ENCODE data around the gene MOSMO.
A peak's percentile ranks its signal among the peaks of the same experiment; 100 is the strongest.
"Not testable (repeated sequence)": the region's sequence is repeated elsewhere in the genome, so short reads cannot be mapped to it uniquely, and the experiment has no call there.

Gene MOSMO

GRCh38 chr16:22093996-22094395 is 86.1 kb downstream of the MOSMO start:
- DNase-seq = peak; percentile 9 to 32 (median 26)

DNA sequence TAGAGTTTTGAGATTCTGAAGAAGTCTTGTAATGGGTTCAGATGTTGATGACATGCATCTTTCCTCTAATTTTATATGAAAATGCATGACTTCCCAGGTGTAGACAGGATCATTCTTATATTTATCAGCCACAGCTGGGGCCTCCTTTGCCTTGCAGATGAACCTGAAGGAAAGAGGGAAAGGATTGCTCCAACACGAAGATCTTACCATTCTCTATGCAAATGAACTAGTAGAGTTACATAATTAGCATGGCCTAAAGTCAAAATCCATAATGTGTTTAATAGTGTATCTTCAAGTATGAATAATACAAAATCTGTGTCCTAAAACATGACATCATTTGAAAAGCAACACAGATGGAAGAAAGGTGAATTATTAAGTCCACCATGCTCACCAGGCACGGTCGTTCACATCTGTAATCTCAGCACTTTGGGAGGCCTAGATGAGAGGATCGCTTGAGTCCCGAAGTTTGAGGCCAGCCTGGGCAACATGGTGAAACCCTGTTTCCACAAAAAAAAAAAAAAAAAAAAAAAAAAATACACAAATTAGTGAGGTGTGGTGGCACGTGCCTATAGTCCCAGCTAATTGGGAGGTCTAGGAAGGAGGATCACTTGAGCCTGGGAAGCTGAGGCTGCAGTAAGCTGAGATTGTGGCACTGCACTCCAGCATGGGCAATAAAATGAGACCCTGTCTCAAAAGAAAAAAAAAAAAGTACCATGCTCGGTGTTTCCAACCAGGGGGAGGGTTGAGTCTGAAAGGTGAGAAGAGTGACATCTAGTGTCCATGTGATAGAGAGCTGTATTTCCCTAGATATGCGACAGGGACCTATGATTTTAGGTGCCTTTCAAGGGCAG is 90.7 kb downstream of the MOSMO start:
- DNase-seq = peak; percentile 5 to 61 (median 47)

GRCh38 chr16:22099256-22099975 is 91.5 kb downstream of the MOSMO start:
- DNase-seq = no peak

- DNase-seq = no peak
Measured at GRCh38 chr16:22103441-22103840, 95.5 kb downstream of the MOSMO start.

- DNase-seq = no peak
Measured at GRCh38 chr16:22109258-22109898, 101.5 kb downstream of the MOSMO start.

GRCh38 chr16:22111629-22112028 is 103.7 kb downstream of the MOSMO start:
- not testable (repeated sequence) for DNase-seq

DNA sequence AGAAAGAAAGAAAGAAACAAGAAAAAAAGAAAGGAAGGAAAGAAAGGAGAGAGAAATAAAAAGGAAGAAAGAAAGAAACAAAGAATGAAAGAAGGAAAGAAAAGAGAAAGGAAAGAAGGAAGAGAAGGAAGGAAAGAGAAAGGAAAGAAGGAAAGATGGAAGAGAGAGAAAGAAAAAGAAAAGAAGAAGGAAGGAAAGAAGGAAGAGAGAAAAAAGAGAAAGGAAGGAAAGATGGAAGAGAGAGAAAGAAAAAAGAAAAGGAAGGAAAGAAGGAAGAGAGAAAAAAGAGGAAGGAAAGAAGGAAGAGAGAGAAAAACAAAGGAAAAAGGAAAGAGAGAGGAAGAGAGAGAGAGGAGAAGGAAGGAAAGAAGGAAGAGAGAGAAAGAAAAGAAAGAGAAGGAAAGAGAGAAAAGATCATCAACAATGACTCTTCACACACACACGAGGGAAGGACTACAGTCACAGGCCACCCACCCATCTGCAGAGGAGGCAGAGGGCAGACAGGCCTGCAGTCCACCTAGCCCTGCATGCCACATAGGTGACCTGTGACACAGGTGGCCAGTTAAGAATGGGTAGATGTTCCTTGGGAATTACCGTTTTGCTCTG is 108.3 kb downstream of the MOSMO start:
- DNase-seq = no peak

- DNase-seq = no peak
Measured at GRCh38 chr16:22117609-22118008, 109.7 kb downstream of the MOSMO start.

GRCh38 chr16:22120440-22120839 is 112.5 kb downstream of the MOSMO start:
- no peak for DNase-seq

- DNase-seq = no peak
Measured at GRCh38 chr16:22122239-22122638, 114.3 kb downstream of the MOSMO start.

DNA sequence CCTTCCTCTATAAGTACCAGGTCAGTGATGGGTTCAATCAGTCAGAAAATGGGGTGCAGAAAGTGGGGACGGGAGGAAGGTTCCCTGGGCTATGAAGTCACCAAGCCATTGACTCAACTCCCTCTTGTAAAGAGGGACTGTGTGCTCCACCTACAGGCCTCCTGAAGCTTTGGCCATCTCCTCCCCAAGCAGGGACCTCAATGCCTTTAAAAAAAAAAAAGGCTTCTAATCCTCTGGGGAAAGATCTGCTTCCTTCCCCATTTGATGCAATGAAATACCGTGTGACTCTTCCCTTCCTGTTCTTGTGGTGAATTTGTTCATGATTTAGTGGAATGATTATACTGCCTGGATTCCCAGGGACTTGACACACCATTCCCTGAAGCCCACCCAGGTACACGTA is 115.2 kb downstream of the MOSMO start:
- peak; percentile 47 to 80 (median 77) for DNase-seq

DNA sequence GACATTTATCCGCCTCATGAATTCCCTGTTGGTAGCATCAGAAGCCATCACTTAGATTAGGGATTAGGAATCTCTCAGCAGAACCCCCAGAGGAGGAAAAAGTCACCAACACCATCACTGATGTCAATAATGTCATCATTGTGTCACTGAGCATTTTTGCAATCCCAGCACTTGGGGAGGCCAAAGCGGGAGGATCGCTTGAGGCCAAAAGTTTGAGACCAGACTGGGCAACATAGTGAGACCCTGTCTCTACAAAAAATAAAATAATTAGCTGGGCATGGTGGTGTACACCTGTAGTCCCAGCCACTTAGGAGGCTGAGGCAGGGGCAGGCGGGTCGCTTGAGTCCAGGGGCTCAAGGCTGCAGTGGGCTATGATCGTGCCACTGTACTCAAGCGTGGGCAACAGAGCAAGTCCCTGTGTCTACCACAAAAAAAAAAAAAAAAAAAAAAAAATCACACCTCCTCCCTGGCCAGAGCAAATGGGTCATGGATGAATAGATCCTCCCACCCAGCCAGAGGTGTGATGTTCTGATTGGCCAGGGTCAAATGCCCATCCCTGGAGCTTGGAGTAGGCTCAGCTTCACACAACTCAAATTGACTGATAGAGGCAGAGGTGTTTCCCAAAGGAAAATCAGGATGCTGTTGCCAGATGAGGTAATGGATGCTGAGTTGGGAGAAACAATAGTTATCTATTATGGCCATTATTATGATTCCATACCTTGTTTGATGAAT is 116.0 kb downstream of the MOSMO start:
- DNase-seq = no peak

- DNase-seq = no peak
Measured at GRCh38 chr16:22124583-22125284, 116.8 kb downstream of the MOSMO start.

GRCh38 chr16:22126037-22126558 is 118.2 kb downstream of the MOSMO start:
- DNase-seq = no peak

DNA sequence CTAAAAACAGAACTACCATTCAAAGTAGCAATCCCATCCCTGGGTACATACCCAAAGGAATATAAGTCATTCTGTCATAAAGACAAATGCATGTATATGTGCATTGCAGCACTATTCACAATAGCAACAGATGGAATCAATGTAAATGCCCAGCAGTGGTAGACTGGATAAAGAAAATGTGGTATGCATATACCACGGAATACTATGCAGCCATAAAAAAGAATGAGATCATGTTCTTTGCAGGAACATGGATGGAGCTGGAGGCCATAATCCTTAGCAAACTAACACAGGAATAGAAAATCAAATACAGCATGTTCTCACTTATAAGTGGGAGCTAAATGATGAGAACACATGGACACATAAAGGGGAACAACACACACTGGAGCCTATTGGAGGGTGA is 120.6 kb downstream of the MOSMO start:
- not testable (repeated sequence) for DNase-seq

DNA sequence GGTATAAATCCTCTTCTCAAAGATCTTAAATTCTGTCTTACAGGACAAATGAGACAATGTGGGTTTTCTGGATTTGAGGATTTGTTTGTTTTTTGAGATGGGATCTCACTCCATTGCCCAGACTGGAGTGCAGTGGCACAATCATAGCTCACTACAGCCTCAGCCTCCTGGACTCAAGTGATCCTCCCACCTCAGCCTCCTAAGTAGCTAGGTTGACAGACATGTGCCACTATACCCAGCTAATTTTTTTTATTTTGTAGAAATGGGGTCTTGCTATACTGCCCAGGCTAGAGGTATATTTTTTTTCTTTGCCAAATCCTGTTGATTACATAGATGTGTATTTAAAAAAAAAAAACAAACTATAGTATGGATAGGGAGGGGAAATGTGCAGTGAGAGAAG is 122.6 kb downstream of the MOSMO start:
- no peak for DNase-seq

- no peak for DNase-seq
Measured at GRCh38 chr16:22132801-22133200, 124.9 kb downstream of the MOSMO start.
